ENCODE data around the gene TMOD3.

TMOD3 gene

DNA sequence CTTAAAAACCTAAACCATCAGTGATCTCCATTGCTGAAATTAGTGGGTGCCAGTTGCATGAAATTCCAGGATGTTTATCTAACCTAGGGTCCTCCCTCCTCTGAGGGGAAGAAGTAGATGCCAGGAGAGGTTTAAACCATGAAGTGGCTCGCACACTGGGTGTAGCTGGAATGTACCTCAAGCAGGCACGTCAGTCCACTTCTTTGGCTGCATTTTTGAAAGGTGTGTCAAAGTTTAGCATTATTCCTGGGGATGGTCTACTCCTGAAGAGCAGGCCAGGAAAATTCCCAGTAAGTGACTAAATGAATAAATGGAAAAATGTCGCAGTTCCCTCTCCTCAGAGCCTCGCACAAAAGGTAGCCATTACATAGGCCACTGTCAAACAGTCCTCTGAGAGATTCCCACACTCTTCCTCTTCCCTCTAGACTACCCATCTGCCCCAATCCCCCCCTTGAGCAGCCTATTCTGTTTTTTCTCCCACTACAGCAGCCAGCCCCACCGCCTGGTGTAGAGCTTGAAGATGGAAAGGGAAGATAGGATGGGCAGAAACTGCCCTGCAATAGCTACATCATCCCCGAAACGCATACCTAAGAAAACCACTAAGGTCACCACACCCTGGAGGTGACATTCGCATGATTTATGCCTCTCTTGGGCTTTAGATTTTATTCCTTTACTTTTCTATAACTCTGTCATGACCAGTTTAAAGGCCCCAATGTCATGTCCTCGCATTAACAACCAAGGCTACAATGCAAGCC, 655 bp upstream of the TMOD3 start:
- peak; percentile 12 for DNase-seq

DNA sequence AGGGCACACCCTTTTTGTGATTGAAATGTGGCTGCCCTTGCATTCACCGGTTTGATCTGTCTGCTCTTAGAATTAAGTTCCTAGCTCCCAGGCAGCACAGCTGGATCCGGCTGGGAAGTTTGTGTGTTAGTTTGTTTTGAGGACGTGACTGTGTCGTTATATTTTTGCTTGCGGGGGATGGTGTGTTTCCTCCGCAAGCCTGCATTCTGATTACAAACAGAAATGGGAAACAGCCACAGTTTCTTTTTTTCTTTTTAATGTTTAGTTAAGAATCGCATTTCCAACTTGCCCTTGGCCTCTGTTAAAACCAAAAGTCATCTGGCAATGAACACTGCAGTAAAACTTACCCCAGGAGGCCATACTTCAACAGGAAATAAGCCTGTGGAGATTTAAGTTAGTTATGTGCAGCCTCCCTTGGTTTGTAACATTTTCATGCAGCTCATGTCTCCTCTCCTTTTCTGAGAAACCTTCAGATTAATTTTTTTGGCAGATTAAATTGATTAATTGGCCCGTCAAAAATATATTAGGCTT, 888 bp downstream of the TMOD3 start:
- DNase-seq: peak; percentile 24

DNA sequence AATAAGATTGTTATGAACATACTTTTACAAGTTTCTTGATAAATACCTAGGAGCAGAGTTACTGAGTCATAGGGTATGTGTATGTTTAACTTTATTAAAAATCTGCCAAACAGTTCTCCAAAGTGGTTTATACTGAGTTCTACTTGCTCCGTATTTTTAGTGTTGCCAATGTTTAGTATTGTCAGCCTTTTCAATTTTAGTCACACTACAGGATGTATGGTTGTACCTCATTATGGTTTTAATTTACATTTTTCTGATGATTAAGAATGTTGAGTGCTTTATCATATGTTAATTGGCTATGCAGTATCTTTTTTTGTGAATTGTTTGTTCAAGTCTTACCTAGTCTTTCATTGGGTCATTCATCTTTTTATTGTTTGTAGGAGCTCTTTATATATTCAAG, 4.3 kb downstream of the TMOD3 start:
- no peak for DNase-seq

DNA sequence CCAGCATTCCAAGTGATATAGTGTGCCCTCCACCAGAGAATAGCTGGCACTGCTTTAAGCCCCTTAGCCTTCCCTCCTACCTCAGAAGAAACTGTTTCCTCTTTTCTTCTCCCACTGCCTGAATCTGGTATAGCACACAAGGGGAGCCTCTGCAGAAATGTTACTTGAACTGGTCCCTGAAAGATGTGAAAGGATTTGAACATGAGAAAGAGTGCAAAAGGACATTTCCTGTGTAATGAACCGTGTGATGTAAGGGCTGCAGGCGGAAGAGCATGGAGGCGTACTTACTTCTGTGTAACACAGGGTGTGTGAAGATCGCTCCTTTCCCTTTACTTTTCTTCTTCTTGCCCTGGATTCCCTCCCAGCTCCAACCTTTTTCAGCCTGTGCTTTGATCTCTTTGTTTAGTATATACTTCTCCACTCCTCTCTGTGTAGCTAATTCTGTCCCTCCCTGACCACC, 8.4 kb downstream of the TMOD3 start:
- no peak for DNase-seq

DNA sequence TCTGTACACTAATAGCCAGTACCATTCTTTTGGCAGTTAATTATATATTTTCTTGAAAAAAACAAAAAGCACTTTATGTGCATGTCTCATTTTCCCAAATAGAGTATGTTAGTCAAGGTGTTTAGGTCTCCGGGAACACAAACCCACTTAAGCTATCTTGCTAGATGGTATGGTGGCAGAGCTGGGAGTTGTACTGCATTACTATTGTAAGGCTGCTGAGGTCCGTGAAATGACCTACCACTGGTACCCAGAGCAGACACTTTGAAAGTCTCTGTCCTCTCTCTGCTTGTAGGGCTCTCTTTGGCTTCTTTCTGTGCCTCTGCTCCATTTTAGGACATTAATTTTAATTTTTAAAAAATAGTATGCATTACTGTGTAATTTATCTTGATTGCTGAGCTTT, 8.8 kb downstream of the TMOD3 start:
- no peak for DNase-seq

DNA sequence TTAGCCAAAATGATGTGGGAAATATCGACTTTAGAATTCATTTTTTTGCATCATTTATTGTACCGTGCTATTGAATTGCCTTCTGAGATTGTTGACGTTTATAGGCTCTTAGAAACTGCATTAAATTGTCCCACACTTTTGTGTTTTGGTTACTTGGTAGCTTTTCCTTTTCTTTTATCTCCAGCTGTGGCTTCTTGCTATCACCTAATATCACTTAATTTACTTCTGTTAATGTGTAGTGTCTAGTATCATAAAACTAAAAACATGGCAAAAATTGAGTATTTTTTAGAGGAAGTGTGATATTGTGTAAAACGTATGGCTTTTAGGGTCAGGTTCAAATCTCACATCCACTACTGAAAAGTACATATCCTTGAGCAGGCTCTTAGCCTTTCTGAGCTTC, 11.2 kb downstream of the TMOD3 start:
- DNase-seq: no peak

DNA sequence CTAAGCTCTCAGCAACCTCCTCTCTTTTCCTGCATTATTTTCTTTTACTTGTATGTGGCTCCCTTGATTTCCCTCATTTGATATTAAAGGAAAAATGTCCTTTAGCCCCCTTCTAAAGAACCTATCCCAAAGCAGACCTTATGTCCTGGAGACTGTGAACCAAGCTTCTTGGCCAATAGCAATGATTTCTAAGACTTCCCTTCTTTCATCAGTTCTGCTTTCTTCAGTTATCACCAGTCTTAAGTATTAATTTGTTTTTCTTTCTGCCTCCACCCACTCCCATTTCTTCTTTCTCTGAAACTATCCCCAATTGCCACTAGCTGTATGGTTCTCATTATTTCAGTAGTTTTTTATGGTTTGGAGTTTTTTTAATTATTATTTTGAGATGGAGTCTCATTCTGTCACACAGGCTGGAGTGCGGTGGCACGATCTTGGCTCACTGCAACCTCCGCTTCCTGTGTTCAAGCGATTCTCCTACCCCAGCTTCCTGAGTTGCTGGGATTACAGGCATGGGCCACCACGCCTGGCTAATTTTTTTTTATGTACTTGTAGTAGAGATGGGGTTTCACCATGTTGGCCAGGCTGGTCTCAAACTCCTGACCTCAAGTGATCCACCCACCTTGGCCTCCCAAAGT, 12.1 kb downstream of the TMOD3 start:
- DNase-seq: no peak

DNA sequence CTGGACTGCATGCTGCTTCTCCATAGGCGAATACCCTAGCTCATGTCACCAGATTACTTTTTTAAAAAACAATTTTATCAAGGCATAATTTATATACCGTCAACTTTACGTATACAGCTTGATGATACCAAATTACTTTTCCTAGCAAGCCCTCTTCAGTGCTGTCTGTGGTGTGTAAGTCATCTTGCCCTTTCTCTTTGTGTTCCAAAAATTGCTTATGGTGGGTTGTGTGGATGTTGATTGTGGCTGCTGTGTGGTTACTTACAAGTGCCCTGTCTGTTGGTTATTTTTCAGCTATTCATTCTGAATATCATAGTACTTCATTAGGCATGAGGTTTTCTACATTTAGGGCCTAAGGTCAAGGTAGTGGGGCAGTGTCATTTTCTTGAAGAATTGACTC, 12.8 kb downstream of the TMOD3 start:
- DNase-seq: no peak

DNA sequence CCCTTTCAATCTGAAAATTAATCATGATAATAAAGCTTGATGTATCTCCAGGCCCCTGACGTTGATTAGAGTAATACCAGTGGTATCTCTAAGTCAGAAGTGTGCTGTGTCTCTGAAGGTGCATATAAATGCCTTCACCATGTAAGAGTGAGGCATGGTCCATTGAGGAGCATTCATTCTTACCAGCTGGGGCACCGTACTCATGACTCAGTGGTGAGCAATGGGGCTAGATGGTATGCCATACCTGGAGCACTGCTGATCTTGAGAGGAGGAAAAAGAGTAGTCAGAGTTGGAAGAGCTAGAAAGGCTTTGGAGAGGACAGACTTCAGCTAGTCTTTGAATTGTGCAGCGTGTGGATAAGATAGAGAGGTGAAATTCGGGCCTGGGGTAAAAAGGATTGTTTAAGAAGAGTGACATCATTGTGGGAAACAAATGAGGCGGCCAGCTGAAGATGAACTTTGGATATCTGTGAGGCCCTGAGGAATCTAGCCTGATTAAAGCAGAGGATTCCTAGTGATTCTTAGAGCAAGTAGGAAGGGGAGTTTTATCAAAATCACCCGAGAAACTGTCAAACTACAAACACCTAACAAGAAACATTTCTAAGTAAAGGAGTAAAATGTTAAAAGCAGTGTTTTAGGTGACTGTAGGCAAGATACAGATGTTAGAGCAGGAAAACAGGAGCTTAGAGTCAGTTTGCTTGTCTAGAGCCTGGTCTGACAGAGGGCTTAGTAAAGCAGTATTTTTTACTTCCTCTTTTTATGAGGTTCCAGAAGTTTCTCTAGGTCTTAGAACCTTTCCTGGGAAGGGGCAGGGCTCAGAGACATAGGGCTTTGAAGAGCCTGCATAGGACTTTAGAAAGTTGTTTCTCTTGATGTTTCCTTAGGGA, 13.6 kb downstream of the TMOD3 start:
- peak; percentile 16 for DNase-seq

DNA sequence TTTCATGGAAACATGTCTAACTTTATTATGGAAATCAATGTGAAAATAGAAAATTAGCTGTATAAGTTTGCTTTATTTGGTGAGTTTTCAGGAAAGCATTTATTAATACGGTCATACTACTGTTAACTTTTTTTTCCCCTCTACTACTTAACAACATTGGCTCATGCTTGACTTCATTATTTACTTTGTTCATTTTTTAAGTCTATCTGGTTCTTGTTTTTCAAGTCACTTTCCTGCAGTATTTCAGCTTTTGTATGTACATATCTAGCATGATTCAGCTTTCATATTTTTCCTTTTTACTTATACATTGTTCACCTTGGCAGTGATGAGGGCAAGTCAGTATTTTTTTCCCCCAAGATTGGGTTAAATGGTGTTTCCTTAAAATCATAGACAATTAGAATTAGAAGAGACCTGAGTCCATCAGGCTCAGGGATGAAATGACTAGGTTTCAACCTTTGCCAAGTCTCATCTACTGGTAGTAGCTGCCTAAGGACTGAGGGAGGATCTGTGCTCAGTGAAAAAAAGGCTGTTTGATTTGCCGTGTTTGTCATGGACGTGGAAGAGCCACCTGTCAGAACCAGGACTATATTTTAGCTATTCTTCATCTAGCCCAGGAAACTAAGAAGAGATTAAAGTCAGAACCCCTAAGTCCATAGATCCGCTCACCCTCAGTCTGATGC, 15.4 kb downstream of the TMOD3 start:
- DNase-seq: no peak

DNA sequence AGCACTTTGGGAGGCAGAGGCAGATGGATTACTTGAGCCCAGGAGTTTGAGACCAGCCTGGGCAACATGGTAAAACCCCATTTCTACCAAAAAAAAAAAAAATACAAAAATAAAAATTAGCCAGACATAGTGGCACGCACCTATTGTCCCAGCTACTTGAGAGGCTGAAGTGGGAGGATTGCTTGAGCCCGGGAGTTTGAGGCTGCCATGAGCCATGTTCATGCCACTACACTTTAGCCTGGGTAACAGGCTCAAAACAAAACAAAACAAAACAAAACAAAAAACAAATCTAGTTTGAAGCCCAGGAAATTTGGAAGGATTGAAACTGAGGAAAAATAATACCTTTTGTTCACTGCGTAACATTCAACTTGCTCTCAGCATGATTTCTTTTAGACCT, 16.6 kb downstream of the TMOD3 start:
- DNase-seq: no peak

DNA sequence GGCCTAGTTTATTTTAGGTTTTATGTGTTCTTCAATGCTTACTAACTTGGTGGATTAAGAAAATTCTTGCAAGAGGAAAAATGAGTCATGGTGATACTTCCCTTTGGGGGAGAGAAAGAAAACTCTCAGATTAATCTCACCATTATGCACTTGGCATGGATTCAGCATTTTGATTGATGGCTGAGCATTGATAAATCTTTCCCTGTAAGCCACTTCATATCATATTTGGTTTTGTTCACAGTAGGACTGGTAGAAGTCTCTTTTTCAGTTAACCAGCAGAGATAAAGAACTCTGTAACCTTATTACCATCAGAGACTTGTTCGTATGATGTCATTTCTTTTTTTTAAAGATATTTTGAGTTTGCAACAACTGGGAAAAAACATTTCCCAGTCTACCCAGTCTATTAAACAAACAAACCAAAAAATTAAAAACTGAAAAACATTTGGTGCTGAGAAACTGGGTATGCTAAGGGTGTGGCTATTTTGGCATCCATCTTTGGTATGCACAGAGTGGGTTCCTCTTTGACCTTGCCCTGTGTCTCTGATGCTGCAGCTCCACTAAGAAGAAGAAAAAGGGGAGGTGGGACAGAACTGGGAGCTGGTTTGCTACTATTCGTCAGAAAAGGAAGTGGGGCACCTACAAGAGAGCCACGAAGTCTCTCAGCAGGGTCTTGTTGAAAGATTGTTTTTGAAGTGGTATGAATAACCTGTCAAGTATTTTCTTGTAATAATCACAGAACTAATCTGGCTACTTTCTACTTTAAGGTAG, 17.2 kb downstream of the TMOD3 start:
- DNase-seq: peak; percentile 49

DNA sequence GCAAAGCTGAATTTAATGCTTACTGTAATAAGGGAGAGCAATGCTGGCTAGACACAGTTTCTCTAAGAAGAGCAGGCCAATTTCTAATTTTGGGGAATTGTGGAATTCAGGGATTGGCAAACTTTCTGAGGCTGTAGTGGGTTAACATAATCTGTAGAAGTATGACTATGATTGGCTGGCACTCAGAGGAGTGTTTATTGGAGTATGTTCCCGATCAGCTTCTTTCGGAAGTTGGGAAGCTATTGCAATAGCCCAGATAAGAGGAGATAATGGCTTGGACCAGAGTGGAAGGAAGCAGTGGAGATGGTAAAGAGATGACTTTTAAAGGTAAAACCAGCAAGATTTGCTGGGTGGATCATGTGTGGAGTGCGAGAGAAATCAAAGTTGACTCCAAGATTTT, 19.4 kb downstream of the TMOD3 start:
- no peak for DNase-seq

DNA sequence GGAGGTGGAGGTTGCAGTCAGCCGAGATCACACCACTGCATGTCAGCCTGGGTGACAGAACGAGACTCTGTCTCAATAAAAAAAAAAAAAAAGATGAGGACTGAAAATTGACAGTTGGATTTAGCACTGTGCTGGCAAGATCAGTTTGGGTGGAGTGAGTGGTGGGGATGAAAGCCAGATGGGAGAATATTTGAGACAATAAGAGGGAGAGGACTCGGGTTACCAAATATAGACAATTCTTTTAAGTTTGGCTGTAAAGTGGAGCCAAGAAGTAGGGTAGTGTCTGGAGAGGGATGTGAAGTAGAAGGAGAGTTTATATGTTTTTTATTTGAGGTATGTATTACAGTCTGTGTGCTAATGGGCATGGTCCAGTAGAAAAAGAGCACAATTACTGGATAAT, 20.4 kb downstream of the TMOD3 start:
- DNase-seq: no peak

DNA sequence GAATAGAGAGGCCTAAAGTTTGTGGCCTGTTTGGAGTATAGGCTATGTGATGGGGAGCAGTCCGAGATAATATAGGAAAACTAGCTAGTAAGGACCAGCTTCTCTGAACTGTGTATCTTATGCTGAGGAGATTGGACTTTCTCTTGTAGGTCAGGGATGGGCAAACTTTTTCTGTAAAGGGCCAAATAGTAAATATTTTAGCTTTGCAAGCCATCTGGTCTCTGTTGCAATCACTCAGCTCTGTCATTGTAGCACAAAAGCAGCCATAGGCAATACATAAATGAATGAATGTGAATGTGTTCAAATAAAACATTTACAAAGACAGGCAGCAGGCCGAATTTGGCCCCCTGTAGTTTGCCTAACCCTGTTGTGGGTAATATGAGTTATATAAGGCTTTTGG, 24.5 kb downstream of the TMOD3 start:
- no peak for DNase-seq

DNA sequence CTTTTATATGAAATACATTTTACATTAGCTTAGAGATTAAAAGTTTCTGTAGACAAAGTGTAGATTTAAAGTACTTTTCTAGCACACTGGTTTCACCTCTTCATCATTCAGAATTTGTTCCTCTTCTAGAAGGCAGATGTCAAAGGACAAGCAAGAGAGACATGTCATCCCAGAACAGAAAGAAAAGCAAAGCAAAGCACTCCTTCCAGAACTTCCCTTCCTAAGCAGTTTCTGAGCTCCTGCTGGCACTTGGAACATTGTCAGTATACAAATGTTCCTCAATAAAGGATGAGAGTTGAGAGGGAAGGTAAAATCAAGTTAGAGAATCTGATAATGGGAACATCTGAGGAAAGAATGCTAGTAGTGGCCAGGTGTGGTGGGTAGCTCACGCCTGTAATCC, 26.2 kb downstream of the TMOD3 start:
- DNase-seq: no peak

DNA sequence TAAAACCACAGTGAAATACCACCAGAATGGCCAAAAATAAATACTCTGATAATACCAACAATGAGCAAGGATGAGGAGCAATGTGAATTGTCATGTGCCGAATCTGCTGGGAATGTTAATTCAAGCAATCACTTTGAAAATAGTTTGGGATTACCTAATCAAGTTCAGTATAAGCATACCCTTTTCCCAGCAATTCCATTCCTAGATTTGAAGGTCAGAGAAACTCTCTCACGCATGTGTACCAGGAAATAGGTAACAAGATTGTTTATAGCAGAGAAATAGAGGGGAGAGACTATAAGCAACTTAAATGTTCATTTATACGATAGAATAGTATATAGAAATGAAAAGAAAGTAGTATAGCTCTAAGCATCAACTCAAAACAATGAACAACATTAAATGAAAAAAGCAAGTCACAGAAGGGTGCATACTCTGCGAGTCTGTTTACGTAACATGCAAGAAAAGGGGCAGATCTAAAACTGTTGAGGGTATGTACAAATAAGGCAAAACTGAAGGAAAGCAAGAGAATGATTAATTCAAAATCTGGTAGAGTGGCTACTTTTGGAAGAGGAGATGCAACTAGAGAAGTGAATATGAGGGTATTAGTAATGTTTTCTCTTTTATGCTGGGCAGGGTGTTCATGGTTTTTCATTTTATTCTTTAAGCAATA, 27.4 kb downstream of the TMOD3 start:
- DNase-seq: no peak

DNA sequence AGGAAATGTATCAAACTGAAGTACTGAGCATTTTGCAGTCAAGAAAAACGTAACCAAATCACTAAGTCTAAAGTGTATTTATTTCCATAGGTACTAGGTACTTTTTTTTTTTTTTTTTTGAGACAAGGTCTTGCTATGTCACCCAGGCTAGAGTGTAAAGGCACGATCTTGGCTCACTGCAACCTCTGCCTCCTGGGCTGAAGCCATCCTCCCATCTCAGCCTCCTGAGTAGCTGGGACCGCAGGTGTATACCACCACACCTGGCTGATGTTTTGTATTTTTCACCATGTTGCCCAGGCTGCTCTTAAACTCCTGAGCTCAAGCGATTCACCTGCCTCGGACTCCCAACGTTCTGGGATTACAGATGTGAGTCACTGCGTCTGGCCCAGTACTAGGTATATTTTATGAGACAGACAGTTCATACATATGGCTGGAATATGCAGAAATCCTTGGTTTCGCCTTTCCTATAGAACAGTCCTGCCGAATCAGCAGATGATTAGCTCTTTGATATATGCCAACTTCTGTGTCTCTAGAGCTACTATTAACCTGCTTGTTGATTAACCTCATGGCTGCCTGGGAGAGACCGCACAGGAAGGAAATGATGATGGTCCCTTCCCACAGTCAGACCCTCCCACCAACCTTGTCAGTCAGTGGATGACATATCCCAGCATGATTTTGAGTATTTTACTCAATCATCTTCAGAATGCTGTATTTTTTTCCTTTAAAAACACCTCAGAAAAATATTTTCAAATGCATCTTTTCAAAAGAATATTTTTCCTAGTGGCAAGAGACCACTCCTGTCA, 32.3 kb downstream of the TMOD3 start:
- no peak for DNase-seq

DNA sequence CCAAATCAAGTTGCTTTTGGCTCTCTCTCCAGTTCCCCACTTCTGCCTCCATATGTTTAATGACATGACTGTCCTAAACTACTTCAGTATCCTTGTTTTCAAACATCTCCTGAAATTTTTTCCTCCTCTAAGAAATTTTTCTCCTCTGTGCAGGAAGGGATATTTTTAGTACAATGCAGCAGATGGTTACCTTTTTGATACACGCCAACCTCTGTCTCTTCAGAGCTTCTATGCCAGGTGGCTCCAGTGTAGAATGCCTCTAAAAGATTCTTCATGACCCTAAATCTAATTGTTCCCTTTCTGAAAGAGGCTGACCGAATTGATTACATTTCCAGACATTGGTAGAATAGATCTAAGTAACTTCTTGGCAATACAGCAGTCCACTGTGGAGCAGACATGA, 33.7 kb downstream of the TMOD3 start:
- DNase-seq: no peak

DNA sequence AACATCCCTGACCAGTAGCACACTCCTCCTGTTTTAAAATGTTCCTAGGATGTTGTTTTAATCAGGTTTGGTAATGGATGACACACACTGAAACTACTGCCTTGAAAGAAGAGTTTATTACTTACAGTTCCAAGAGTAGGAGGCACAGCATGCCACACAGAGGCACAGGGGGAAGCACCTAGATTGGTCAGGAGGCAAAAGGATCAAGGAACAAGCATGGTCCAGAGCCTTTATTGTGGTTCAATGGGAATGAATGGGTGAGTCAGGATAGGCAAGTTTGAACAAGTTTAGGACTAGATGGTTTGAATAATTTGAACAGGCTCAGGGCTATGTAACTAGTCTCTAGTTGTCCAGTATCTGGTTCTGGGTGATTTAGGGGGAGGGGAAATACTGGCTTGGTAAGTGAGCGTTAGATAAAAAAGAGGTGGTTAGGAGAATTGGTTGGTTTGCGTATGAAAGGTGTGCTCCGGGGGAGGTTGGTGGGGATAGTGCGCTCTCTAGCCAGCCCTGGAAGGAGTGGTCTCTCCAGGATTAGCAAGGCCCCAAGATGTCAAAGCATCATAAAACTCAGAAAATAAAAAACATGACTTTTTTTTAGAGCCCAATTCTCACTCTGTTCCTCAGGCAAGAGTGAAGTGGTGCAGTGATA, 35.1 kb downstream of the TMOD3 start:
- peak; percentile 41 for DNase-seq

All from kidney glomerular epithelial cell (primary cell).